Activated naive CD8-positive, alpha-beta T cell treated with anti-CD3 and anti-CD28 coated beads, Interleukin-2, amount 50 U/mL, for 24 hours (primary cell): ENCODE results near the gene ERP27.

Experiments
- ATAC-seq: fragments of 150-1000 bp; cut with Tn5 transposase; one replicate; pipeline ENCODE4 v1.10.0; 2021
- DNase-seq: peaks from one replicate; pipeline ENCODE4 v3.0.0; 2021
- H3K27ac Mint-ChIP-seq: one replicate; pipeline ENCODE4 v1.8.0; 2021; ENCODE audit warnings: mild to moderate bottlenecking, mixed read lengths
- H3K27me3 Mint-ChIP-seq: one replicate; pipeline ENCODE4 v1.8.0; 2021; ENCODE audit warnings: mixed read lengths
- H3K36me3 Mint-ChIP-seq: one replicate; pipeline ENCODE4 v1.8.0; 2021; ENCODE audit warnings: low read depth, mixed read lengths
- H3K4me1 Mint-ChIP-seq: one replicate; pipeline ENCODE4 v1.8.0; 2021; ENCODE audit warnings: mixed read lengths
- H3K4me3 Mint-ChIP-seq: one replicate; pipeline ENCODE4 v1.8.0; 2021; ENCODE audit warnings: mild to moderate bottlenecking, moderate library complexity, mixed read lengths
- H3K9me3 Mint-ChIP-seq: one replicate; pipeline ENCODE4 v1.8.0; 2021; ENCODE audit warnings: mixed read lengths

The ERP27 gene

DNA sequence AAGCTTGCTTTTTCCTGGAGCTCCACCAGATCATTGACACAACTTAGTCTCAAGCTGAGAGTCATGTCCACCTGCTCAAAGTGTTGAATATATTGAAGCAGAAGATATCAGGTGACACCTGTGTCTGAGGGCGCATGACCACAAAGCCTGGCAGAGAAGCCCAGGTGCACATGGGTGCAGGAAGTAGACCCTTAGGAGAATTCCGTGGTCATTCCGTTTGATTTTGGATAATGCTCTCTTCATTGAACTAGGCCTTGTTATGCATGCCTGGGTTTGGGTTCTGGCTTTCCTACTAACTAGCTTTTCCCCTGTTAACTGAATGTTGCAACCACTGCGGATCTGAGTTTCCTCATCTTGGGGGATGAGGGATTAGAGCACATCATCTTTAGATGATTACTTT is 15.9 kb upstream of the ERP27 start:
- DNase-seq (no peak), ATAC-seq (no peak)
- Mint-ChIP-seq H3K36me3 (peaks cover 33% of the 10 kb centered on the region), H3K27ac (peak overlapping the region; percentile 94), H3K27me3 (no peaks in the 10 kb centered on the region), H3K4me1 (peaks cover 91% of the 10 kb centered on the region), H3K4me3 (peak overlapping the region; percentile 75), H3K9me3 (no peaks in the 10 kb centered on the region)

DNA sequence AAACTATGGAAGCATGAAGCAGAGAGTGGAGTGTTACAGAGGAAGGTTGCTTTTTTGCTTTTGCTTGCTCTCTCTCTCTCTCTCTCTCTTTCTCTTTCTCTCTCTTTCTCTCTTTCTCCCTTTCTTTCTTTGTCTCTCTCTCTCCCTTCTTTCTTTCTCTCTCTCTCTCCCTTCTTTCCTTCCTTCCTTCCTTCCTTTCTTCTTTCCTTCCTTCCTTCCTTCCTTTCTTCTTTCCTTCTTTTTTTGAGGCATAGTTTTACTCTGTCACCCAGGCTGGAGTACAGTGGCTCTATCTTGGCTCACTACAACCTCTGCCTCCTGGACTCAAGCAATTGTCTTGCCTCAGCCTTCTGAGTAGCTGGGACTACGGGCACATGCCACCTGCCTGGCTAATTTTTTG is 15.4 kb upstream of the ERP27 start:
- Mint-ChIP-seq H3K27ac (peak overlapping the region; percentile 94), H3K36me3 (peaks cover 38% of the 10 kb centered on the region), H3K27me3 (no peaks in the 10 kb centered on the region), H3K4me1 (peaks cover 92% of the 10 kb centered on the region), H3K4me3 (peak overlapping the region; percentile 75), H3K9me3 (no peaks in the 10 kb centered on the region)
- DNase-seq (no peak), ATAC-seq (no peak)

DNA sequence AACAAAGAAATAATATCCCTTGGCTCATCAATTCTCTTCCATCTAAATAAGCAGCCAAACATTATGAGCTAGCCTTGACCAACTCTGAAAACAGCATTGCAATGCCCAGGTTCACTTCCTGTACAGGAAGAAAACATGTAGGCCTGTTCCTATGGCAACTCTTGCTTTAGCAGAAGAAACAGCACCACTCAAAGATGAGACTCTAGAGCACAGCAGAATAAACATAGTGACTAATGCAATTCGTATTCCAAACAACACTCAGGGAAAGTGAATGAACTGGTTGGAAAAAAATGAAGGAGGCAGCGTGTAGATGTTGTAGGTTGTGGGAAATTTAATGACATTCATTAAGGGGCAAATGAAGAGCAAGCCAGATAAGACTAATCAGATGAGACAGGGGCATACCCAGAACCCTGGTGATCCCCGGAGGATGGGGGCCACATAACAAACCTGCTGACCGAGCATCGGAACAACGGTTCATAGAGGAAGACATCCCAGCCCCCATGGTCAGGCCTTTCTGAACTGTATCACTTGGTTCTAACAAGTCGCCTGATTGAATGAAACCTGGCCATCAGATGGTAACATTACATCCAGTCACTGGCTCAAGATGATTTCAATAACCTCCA is 14.1 kb upstream of the ERP27 start:
- Mint-ChIP-seq H3K4me3 (peak overlapping the region; percentile 81), H3K27ac (peak overlapping the region; percentile 94), H3K4me1 (peaks cover 90% of the 10 kb centered on the region), H3K36me3 (peaks cover 41% of the 10 kb centered on the region), H3K9me3 (no peaks in the 10 kb centered on the region), H3K27me3 (no peaks in the 10 kb centered on the region)
- DNase-seq (no peak), ATAC-seq (peak; percentile 53)

DNA sequence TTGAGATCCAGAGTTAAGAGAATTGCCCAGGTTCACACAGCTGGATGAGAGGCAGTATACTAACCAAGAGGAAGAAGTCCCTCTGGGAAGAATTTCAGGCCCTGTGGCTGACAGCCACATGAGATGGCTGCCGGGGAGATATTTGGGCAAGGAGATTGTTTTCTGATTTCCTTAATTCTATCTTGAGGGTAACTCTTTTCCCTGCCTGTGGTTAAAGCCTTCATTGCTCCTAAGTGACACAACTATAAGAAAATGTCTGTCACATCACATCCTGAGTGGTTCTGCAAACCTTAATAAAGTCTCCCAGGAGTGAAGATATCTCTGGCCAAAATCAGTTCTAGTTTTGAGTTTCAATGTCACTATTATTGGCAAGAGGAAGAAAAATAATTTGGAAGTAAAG is 13.5 kb upstream of the ERP27 start:
- ATAC-seq (no peak), DNase-seq (no peak)
- peak overlapping the region; percentile 81 for H3K4me3 Mint-ChIP-seq
- H3K36me3 Mint-ChIP-seq, result peaks cover 47% of the 10 kb centered on the region
- no peaks in the 10 kb centered on the region for H3K9me3 Mint-ChIP-seq
- peaks cover 90% of the 10 kb centered on the region for H3K4me1 Mint-ChIP-seq
- H3K27me3 Mint-ChIP-seq, result no peaks in the 10 kb centered on the region
- peak overlapping the region; percentile 94 for H3K27ac Mint-ChIP-seq

DNA sequence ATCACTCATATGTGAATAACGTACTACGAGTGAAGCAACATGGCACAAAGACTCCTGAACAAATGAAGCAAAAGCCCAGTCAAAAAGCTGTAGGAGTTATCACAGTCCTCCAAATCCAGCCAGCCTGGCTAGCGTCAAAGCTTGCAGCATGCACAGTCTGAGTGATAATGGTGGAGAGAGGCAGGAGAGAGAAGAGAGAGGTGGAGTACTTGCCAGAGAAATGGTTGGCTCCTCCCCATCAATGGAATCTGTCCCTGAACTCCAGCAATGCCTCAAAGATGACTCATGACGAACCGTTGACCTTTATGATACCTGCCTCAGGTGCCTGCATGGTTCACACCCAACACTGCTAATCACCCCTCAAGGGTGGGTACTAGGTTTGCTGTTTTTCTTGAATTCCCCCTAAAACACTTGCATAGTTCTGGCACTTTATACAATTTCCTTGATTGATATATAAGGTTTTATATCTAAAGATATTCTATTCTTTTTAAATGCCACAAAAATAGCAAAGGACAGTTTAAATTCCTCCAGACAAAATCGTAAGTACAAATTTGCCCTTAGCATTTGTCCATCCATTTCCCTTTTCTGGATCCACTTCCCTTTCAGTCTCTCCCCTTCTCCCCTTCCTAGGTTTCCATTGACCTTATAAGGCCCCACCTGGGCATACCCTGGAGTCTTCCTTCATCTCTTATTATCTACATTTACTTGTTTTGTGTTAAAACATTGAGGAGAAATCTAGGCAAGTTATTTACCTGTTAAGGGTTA is 12.8 kb upstream of the ERP27 start:
- H3K36me3 Mint-ChIP-seq, result peaks cover 54% of the 10 kb centered on the region
- peak overlapping the region; percentile 94 for H3K27ac Mint-ChIP-seq
- no peaks in the 10 kb centered on the region for H3K27me3 Mint-ChIP-seq
- peaks cover 90% of the 10 kb centered on the region for H3K4me1 Mint-ChIP-seq
- H3K4me3 Mint-ChIP-seq, result peak overlapping the region; percentile 81
- no peaks in the 10 kb centered on the region for H3K9me3 Mint-ChIP-seq
- DNase-seq (no peak), ATAC-seq (peak; percentile 12)

DNA sequence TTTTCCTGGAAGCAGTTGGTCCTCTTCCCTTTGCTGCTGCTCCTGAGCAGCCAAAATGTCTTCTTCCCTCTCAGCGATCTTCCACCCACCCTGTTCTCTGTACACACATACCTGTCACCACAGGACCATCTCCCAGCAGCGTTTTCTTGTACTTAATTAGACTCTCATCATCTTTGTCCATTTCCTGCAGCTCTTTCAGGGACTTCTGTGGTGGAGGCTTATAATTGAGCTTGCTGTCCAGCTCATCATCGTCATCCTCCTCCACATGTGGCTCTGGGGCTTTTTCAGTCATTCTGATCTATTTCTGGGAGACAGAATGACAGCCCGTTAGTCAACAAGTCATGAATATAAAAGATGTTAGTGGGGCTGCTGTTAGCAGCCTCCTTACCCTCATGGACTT is 12.1 kb upstream of the ERP27 start:
- Mint-ChIP-seq H3K4me3 (peak overlapping the region; percentile 81), H3K36me3 (peaks cover 59% of the 10 kb centered on the region), H3K4me1 (peaks cover 93% of the 10 kb centered on the region), H3K27me3 (no peaks in the 10 kb centered on the region), H3K27ac (peak overlapping the region; percentile 94), H3K9me3 (no peaks in the 10 kb centered on the region)
- DNase-seq (no peak), ATAC-seq (peak; percentile 53)

DNA sequence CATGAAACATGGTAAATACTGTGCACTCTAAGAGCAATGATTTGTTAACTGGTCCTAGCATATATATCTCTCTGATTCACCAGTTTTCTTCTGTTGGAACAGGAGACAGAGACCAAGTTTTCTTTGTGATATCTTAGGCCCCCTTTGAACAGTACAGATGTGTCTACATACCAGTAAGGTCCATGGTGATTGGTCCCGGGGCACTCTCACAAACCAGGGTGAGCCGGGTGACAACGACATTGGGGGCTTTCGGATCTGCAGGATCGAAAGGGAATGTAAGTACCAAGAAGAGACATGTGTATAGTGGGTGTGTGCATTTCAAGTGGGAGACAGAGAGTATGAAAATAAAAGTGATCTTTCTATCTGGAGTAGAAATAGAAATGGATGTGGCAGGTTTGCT is 11.3 kb upstream of the ERP27 start:
- peak; percentile 53 for DNase-seq
- ATAC-seq, result peak; percentile 17
- Mint-ChIP-seq H3K9me3 (no peaks in the 10 kb centered on the region), H3K4me3 (peak overlapping the region; percentile 81), H3K27me3 (no peaks in the 10 kb centered on the region), H3K4me1 (peaks cover 95% of the 10 kb centered on the region), H3K27ac (peak overlapping the region; percentile 94), H3K36me3 (peaks cover 65% of the 10 kb centered on the region)

DNA sequence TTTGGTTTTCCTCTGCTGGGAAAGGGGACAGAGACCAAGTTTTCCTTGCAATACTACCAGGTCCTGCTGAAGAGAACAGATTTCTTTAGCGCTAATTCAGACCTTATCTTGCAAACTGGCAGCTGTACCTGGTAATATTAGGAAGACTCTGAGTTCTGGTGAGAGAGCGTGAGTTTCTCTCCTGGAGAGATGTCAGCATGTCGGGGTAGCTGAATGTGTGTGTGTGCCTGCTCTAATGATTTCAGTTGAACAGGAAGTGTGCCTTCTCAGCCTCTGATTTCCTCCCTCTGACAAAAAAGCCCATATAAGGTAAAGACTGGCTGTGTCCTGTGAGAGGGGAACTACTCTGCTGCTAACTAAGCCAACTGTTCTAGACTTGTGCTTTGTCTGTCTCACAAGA is 10.3 kb upstream of the ERP27 start:
- DNase-seq (peak; percentile 47), ATAC-seq (peak; percentile 82)
- peak overlapping the region; percentile 81 for H3K4me3 Mint-ChIP-seq
- H3K4me1 Mint-ChIP-seq, result peaks cover 86% of the 10 kb centered on the region
- H3K36me3 Mint-ChIP-seq, result peaks cover 66% of the 10 kb centered on the region
- H3K27me3 Mint-ChIP-seq, result no peaks in the 10 kb centered on the region
- peak overlapping the region; percentile 94 for H3K27ac Mint-ChIP-seq
- H3K9me3 Mint-ChIP-seq, result no peaks in the 10 kb centered on the region

DNA sequence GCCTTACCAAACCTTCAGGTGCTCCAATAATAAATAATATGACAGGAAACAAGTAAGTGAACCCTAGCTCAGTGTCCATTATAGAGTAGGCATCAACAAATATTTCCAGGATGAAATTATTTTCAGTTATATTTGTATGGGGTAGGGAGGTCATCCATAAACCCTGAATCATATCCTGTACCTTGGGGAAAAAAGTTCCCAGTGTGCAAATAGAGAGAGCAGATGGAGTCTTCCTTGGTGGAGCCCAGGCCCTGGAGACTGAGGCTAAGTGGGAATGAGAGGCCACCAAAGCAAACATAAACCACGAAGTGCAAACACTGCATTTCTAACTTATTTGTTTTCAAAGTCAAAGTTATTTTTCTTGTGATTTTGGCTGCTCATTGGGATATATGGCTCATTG is 8.5 kb upstream of the ERP27 start:
- ATAC-seq, result no peak
- Mint-ChIP-seq H3K27ac (peak overlapping the region; percentile 94), H3K4me3 (peak overlapping the region; percentile 81), H3K4me1 (peaks cover 70% of the 10 kb centered on the region), H3K27me3 (no peaks in the 10 kb centered on the region), H3K36me3 (peaks cover 80% of the 10 kb centered on the region), H3K9me3 (no peaks in the 10 kb centered on the region)
- no peak for DNase-seq

DNA sequence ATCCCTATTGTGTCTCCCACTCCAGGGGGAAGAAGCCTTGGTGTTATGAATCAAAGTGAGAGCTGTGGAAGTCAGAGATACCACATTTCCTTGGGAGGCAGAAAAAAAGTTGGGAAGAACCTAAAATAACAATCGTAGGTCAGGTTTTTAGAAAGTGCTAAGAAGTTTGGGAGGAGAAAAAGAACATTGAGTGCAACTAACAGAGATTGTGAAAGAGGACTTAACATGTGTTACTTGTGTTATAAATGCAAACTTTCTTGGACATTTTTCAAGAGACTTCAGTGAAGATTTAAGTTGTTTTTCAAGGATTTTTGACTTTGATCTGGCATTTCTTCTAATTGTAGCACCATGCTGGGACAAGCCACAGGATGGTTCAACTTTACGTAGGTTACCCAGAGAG is 7.8 kb upstream of the ERP27 start:
- Mint-ChIP-seq H3K4me3 (peak overlapping the region; percentile 81), H3K36me3 (peaks cover 87% of the 10 kb centered on the region), H3K27me3 (no peaks in the 10 kb centered on the region), H3K9me3 (no peaks in the 10 kb centered on the region), H3K27ac (peak overlapping the region; percentile 94), H3K4me1 (peaks cover 63% of the 10 kb centered on the region)
- no peak for DNase-seq
- no peak for ATAC-seq

DNA sequence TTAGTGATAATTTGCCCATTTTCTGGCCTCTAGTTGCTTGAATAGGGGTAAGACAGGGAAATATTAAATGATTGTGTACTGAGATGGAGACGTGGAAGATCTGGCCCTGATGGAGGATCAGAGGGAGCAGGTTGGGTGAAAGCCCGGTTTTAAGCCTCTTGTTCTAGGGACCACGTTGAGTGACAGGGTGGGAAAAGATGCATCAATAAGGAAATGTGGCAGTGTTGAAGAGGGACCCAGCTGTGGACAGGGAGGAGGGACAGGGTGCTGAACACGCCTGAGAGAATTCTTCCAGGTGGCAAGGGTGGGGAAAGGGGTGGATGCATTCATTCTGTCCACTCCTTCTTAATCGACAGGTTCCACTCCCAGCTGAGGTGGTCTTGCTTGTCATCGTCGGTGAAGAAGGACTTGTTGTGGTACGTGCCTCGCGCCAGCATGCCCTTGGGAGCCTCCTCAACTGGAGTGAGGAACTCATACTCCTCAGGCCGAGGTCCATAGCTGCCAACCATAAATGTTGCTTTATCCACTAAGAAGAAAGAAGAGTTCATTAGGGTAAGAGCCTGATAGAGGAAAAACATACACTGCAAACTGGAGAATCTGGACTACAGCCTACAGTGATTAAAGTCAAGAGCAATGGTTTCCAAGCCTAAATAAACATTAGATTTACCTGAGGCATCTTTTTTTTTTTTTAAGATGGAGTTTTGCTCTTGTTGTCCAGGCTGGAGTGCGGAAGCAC is 4.0 kb upstream of the ERP27 start:
- DNase-seq, result no peak
- Mint-ChIP-seq H3K9me3 (no peaks in the 10 kb centered on the region), H3K36me3 (peaks cover 77% of the 10 kb centered on the region), H3K27ac (peak overlapping the region; percentile 17), H3K4me1 (peaks cover 57% of the 10 kb centered on the region), H3K4me3 (no peak overlapping the region), H3K27me3 (no peaks in the 10 kb centered on the region)
- no peak for ATAC-seq

DNA sequence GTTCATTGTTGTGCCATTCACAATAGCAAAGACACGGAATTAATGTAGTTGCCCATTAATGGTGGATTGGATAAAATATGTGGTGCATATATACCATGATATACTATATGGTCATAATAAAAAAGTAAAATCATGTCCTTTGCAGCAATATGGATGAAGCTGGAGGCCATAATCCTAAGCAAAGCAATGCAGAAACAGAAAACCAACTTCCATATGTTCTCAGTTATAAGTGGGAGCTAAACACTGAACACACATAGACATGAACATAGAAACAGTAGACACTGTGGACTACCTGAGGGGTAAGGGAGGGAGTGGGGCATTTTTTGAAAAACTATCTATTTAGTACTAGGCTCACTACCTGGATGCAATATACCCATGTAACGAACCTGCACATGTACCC is 3.0 kb upstream of the ERP27 start:
- Mint-ChIP-seq H3K4me1 (peaks cover 57% of the 10 kb centered on the region), H3K36me3 (peaks cover 74% of the 10 kb centered on the region), H3K27ac (no peak overlapping the region), H3K9me3 (no peaks in the 10 kb centered on the region), H3K4me3 (no peak overlapping the region), H3K27me3 (no peaks in the 10 kb centered on the region)
- DNase-seq (no peak), ATAC-seq (no peak)

DNA sequence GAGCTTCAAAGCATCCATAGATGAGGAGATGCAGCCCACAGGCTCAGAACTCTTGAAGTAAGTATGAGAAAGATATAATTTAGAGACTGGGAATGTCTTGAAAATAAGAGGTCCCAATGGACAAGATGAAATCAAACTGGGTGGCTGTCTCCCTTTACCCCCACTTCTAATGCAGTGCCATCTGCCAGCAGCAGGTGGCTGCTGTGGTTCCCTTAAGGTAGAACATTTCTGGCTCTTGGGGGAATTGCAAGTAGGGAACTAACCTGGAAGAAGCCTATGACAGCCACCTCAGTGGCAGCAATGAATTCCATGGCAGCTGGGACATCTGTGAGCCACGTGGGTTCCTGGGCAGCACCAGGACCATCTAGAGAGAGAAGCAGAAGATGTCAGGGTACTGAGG is 648 bp downstream of the ERP27 start:
- Mint-ChIP-seq H3K4me1 (peaks cover 43% of the 10 kb centered on the region), H3K27ac (no peak overlapping the region), H3K4me3 (no peak overlapping the region), H3K27me3 (no peaks in the 10 kb centered on the region), H3K9me3 (no peaks in the 10 kb centered on the region), H3K36me3 (peaks cover 67% of the 10 kb centered on the region)
- ATAC-seq (peak; percentile 38), DNase-seq (no peak)

DNA sequence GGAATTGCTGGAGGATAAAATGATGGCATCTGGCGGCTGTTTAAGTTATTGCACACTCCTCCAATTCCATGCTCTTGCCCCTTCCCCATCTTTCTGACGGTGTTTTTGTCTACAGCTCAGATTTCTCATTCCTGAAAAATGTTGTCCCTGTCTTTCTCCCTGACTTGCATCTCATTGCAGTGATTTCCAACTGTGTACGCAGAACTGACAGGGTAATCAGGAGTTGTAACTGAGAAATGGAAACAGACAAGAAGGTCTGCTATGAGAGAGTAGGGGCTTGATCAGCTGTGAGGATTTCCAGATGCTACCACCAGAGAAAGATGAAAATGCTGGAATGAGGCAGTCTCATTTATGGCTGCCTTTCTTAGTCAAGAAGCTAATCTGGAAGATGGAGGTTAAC is 1.3 kb downstream of the ERP27 start:
- no peak for DNase-seq
- Mint-ChIP-seq H3K4me3 (no peak overlapping the region), H3K4me1 (peaks cover 43% of the 10 kb centered on the region), H3K9me3 (no peaks in the 10 kb centered on the region), H3K27ac (peak overlapping the region; percentile 9), H3K36me3 (peaks cover 62% of the 10 kb centered on the region), H3K27me3 (no peaks in the 10 kb centered on the region)
- ATAC-seq, result no peak
